Fibroblast of upper back skin (primary cell): ENCODE measurements around the gene GPRIN1.

Experiments
- DNase-seq: peaks from one replicate; pipeline ENCODE4 v3.0.0-alpha.2; 2013

Gene GPRIN1

GRCh38 chr5:176642675-176643490 is 32.9 kb upstream of the GPRIN1 start:
- DNase-seq, result no peak

DNA sequence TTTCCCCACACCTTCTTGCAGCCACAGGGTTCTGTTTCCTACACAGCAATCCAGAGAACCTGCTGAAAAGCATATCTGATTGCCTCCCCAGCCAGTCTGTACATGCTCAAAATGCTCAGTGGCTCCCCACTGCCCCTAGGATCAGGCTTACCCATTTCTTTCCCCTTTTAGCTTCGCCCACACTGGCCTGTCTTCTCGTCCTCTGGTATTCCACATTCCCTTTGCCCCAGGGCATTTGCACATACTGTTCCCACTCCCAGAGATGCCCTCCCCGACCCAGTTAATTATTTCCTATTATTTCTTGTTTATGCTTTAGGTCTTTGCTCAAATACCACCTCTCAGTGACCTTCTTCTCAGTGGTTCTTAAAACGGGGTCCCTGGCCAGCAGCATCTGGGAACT is 30.7 kb upstream of the GPRIN1 start:
- DNase-seq, result no peak

DNA sequence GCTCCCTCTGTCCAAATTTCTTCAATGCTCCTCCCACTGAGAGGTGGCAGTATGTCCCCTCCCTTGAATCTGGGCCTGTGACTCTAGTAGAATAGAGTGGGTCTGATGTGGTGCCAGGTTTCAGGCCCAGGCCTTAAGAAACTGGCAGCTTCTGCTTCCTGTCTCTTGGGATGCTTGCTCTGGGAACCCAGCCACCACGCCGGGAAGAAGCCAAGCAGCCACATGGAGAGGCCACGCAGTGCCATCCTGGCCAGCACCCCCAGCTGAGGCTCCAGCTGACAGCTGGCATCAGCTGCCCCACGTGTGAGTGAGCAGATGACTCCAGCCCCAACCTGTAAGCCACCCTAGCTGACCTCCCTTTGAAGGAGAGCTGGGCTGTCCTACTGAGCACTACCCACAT is 30.0 kb upstream of the GPRIN1 start:
- DNase-seq, result no peak

GRCh38 chr5:176639208-176639607 is 29.3 kb upstream of the GPRIN1 start:
- DNase-seq, result no peak

DNA sequence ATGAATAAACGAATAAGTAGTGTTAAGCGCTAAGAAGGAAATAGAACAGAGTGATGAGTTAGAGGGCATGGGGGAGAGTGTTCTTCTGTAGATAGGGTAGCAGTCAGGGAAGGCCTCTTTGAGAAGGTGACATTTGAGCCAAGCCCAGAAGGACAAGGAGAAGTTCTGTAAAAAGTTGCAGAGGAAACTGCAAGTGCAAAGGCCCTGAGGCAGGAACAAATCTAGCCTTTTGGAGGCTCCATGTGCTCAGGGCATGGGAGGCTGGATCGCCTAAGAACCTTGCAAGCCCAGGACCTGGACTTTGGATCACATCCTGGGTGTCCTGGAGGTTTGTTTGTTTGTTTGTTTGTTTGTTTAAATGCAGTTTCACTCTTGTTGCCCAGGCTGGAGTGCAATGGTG is 28.5 kb upstream of the GPRIN1 start:
- no peak for DNase-seq

- DNase-seq, result no peak
Observed at GRCh38 chr5:176637556-176637955, 27.6 kb upstream of the GPRIN1 start.

- DNase-seq, result no peak
Observed at GRCh38 chr5:176636426-176636825, 26.5 kb upstream of the GPRIN1 start.

- no peak for DNase-seq
Observed at GRCh38 chr5:176633598-176633997, 23.6 kb upstream of the GPRIN1 start.

GRCh38 chr5:176632745-176633144 is 22.8 kb upstream of the GPRIN1 start:
- no peak for DNase-seq

DNA sequence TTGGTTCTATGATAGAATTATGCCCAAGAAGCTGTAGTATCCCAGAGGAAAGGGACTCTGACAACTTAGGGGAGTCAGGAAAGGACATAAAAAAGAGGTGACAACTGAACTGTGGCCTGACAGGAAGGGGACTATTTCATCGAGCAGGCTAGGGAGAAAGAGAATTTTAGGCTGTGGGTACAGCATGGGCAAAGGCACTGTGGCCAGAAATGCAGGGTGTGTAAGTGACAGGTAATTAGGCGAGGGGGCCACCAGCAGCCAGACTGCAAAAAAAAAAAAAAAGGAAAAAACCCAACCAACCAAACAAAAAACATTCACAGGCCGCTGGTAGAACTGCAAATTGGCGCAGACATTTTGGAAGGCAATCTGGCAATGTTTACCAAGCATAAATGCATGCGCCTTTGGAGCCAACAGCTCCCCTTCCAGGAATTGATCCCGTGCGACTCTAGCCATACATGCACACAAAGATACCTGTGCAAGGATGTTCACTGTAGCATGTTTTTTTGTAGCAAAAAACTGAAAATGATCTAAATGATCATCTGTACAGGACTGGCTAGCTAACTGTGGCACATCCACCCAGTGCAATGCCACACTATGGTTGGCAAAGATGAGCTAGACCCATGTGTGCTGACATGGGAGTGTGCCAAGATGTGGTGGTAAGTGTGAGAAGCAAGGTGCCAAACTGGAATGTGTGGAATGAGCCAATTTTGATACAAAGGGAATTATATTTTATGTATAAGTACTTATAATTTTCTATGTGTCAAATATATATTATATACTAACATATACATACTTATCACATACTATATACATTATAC is 21.6 kb upstream of the GPRIN1 start:
- DNase-seq, result no peak

GRCh38 chr5:176630681-176631222 is 20.8 kb upstream of the GPRIN1 start:
- DNase-seq, result no peak

- DNase-seq, result no peak
Observed at GRCh38 chr5:176629853-176630680, 20.1 kb upstream of the GPRIN1 start, which contains the start of the genes EIF4E1B and SNCB. TSS of gene EIF4E1B (plus strand) at chr5:176630675. CDS start at chr5:176642788, 12,113 bp downstream. TSS of gene SNCB (minus strand) at chr5:176630534. CDS start at chr5:176629654, 880 bp downstream.

- no peak for DNase-seq
Observed at GRCh38 chr5:176629317-176629852, 19.4 kb upstream of the GPRIN1 start.

DNA sequence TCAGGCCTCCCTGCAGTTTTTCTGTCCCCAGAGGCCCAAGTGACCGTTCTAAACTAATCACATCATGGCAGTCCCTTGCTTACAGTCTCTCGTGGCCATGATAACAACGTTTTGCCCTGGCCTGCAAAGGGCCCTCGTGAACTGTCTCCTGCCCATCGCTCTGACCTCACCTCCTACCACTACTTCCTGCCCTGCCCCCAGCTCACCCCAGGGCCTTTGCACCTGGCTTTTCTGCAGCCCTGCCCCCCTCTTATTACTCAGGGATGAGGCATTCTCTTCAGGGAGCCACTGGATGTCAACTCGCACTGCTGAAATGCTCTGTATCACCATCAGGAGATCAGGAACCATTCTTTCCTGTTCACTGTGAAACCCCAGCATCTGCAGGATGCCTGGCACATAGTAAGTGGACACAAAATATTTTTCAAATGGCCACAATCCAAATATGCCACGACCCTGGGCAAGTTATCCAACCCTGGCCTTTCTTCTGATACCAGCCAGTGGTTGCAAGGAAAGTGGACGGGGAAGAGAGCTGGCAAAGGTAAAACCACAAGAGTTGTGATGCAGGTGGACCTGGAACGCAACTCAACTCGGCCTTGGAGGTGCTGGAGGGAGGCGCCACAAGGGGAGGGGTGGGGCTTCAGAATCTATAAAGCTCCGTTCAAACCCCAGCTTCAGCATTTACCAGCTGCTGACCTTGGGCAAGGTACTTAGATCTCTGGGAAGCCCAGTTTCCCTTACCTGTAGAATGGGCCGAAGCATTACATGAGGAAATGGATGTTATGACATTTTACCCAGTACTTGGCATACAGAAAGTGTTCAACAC is 18.7 kb upstream of the GPRIN1 start:
- no peak for DNase-seq

GRCh38 chr5:176627582-176627981 is 17.6 kb upstream of the GPRIN1 start:
- DNase-seq, result no peak

DNA sequence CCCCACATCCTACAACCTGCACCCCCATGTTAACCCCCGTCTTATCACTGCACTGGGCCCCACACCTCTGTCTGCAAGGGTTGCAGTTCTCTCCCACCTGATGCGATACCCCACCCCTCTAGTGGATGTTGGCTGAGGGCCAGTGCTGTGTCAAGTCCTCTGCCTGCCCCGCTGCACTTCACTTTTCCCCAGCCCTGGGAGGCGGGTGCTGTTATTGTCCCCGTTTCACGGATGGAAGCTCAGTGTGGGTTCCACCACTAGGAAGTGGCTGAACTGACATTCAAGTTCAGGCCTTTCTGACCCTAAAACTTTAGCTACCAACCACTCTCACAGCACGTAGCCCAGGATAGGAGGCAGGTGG is 16.9 kb upstream of the GPRIN1 start:
- DNase-seq, result no peak

- no peak for DNase-seq
Observed at GRCh38 chr5:176625966-176626875, 16.3 kb upstream of the GPRIN1 start.

DNA sequence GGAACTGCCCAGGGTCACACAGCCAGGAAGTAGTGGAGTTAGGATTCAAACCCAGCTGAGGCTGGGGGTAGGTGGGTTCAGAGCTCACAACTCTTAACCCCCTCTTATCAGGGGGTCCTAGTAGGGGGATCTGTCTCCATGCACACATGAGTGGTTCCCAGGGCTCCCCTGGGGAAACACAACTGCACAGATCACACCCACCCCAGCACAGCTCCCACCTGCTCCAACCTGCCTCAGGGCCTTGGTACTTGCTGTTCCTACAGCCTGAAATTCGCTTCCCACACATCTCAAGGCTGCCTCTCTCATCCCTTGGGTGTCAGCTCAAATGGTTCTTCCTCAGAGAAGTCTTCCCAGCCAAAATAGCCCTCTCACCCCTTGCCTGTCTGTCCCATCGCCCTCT is 15.6 kb upstream of the GPRIN1 start:
- DNase-seq, result no peak

DNA sequence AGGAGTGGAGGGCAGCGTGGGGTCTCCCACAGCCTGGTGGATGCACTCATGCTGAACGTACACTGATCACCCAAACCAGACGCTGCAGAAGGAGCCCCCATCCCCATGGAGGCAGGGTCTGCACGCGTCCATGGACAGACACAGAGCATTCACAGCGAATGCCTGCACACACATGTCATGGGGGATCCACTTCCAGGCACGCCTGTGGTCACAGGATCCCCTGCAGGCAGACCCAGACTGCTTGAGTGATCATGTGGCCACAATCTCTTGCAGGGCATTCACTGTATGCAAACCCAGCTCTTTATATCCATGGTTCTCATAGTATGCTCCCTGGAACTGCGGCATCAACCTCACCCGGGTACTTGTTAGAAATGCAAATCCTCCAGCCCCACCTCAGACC is 15.0 kb upstream of the GPRIN1 start:
- DNase-seq, result no peak

GRCh38 chr5:176624142-176624541 is 14.2 kb upstream of the GPRIN1 start:
- no peak for DNase-seq

DNA sequence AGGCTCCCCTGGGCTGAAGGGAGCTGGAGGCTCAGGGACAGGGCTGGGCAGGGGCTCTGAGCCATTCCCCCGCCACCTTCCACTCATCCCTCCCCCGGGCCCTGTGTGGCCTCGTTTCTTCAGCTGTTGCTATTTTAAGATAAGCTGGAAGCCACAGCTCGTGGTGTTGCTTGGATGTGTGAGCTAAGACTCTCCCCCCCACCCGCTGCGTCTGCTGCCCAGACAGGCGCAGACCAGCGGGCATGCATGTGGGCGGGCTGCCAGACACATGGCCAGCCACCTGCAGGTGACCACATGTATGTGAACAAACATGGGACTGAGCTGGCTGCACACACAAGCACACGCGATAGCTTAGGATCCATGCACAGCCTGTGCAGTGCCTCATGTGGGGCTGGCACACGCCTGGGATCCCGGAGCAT is 11.7 kb upstream of the GPRIN1 start:
- no peak for DNase-seq
